Smooth muscle cell (in vitro differentiated cells): ENCODE measurements around the gene HTT. TPM values are rescaled to one million over a fixed set of nuclear protein-coding genes. Genes with fewer than 3 reads are reported as not detected.

Experiments
- DNase-seq: peaks from one replicate; lab custom pipeline; 2025; ENCODE audit not compliant: unreplicated experiment; lab: John Stamatoyannopoulos, UW
- H2AFZ ChIP-seq: fragments of 200-600 bp; sonication (generic); 2 replicates; pipeline ENCODE4 v1.6.0; 2016; ENCODE audit warnings: antibody characterized with exemption, low read depth, mild to moderate bottlenecking
- H3F3A ChIP-seq: fragments of 200-600 bp; sonication (generic); 2 replicates; pipeline ENCODE4 v1.6.0; 2017; ENCODE audit warnings: antibody characterized with exemption, low read depth
- H3K27ac ChIP-seq: fragments of 200-600 bp; sonication (generic); 2 replicates; pipeline ENCODE4 v1.5.1; 2016; ENCODE audit warnings: low read depth, mild to moderate bottlenecking
- H3K27me3 ChIP-seq: fragments of 200-600 bp; sonication (generic); 2 replicates; pipeline ENCODE4 v1.6.1; 2016; ENCODE audit warnings: low read depth, mild to moderate bottlenecking
- H3K36me3 ChIP-seq: fragments of 200-600 bp; sonication (generic); 2 replicates; pipeline ENCODE4 v1.5.1; 2016; ENCODE audit warnings: low read depth
- H3K4me1 ChIP-seq: fragments of 200-600 bp; sonication (generic); 2 replicates; pipeline ENCODE4 v1.5.1; 2016; ENCODE audit warnings: low read depth
- H3K4me2 ChIP-seq: fragments of 200-600 bp; sonication (generic); 2 replicates; pipeline ENCODE4 v1.6.0; 2016; ENCODE audit warnings: mild to moderate bottlenecking
- H3K4me3 ChIP-seq: fragments of 200-600 bp; sonication (generic); 2 replicates; pipeline ENCODE4 v1.5.1; 2016; ENCODE audit warnings: mild to moderate bottlenecking
- H3K79me2 ChIP-seq: fragments of 200-600 bp; sonication (generic); 2 replicates; pipeline ENCODE4 v1.6.0; 2016; ENCODE audit warnings: low read depth, mild to moderate bottlenecking
- H3K9ac ChIP-seq: fragments of 200-600 bp; sonication (generic); 2 replicates; pipeline ENCODE4 v1.6.0; 2016; ENCODE audit warnings: low read depth
- H3K9me3 ChIP-seq: fragments of 200-600 bp; sonication (generic); replicated peaks from 2 replicates; pipeline ENCODE4 v1.5.1; 2016; ENCODE audit warnings: low read depth
- H4K20me1 ChIP-seq: fragments of 200-600 bp; sonication (generic); 2 replicates; pipeline ENCODE4 v1.6.0; 2016; ENCODE audit warnings: low read depth
- CTCF ChIP-seq: fragments of 200-600 bp; sonication (generic); IDR thresholded peaks from 2 replicates; pipeline ENCODE4 v1.5.1; 2017; ENCODE audit warnings: borderline replicate concordance, mild to moderate bottlenecking, antibody characterized with exemption; ENCODE audit not compliant: insufficient read depth, poor library complexity, severe bottlenecking
- WGBS: methylation state at CpG from one replicate; pipeline ENCODE4 v1.1.7; 2016; ENCODE audit warnings: low lambda C conversion rate; 5-methylcytosine and 5-hydroxymethylcytosine counted together
- polyA plus RNA-seq: library from polyadenylated mRNA; unstranded; fragments of >200 nt; fragmentation: Nextera tagmentation; extraction: Ambion mirVana; gene quantifications from 2 replicates; pipeline ENCODE4 v1.2.1, GENCODE V29; 2016
- total RNA-seq: library from RNA; depleted of rRNA; stranded (reverse); fragments of >200 nt; gene quantifications from 2 replicates; pipeline ENCODE4 v1.2.3, GENCODE V29; 2014

The HTT gene
- total and polyA plus RNA-seq, 2 experiments from 2014 or later, result 7.1 to 16.4 TPM

DNA sequence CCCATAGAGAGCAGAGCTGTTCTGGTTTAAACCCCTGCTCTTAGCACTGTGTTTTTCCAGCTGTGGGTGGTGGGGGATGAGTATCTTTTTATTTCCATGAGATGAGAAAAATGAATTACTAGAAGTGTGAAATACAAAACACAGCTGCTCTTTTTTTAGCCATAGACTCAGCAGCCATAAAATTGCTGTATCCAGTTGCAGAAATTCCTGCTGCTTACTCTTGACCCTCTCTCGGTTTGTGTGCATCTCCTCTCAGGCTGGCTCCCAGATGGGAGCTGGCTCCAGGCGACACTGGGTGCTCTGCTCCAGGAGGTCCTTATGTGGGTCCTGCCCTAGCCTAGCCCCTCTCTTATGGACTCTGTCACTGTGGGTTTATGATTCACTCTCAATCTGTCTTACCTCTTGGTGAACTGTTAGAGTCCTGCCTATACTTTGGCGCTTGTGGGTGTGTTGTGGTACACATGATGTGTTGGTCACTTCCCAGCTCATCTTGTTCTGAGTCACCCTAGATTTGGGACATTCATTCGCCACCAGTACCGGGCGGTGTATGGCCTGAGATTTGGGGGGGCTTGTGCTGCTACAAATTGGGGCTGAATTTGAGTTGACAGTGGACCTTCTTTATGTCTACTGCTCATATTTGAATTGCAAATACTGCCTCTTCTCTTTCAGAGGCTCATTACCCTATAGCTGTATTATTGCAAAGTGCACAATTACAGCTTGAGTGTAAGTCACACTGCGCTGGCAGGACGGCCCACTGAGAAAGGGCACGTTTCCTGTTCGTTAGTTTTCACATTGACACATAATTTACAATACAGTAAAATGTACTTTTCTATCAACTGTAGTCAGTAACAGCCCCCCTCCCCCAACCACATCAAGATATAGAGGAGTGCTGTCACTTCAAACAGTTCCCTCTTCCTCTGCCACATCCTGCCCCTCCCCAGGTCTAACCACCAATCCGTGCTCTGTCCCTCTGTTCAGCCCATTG lies 127.5 kb downstream of the HTT start:
- H3K4me1 ChIP-seq, result peaks cover 4% of the 10 kb centered on the region
- H3K27me3 ChIP-seq, result no peaks in the 10 kb centered on the region
- no peak overlapping the region for H3K9ac ChIP-seq
- no peak overlapping the region for H3K27ac ChIP-seq
- 79% methylated on average over 11 of the region's 11 CpGs for whole genome bisulfite sequencing
- no peak overlapping the region for H3K4me2 ChIP-seq
- no peak overlapping the region for H3K4me3 ChIP-seq
- H2AFZ ChIP-seq, result no peak overlapping the region
- H3K79me2 ChIP-seq, result no peaks in the 10 kb centered on the region
- DNase-seq, result no peak
- H3K36me3 ChIP-seq, result peaks cover 8% of the 10 kb centered on the region
- TF ChIP-seq CTCF, result no peak
- peaks cover 12% of the 10 kb centered on the region for H3F3A ChIP-seq
- H4K20me1 ChIP-seq, result peaks cover 25% of the 10 kb centered on the region
- no peaks in the 10 kb centered on the region for H3K9me3 ChIP-seq

- Histone ChIP-seq H4K20me1 (peaks cover 17% of the 10 kb centered on the region), H3K27ac (peak overlapping the region; percentile 13), H3K4me1 (peaks cover 4% of the 10 kb centered on the region), H3K36me3 (peaks cover 17% of the 10 kb centered on the region), H3K9me3 (no peaks in the 10 kb centered on the region), H2AFZ (no peak overlapping the region), H3K79me2 (no peaks in the 10 kb centered on the region), H3K4me2 (no peak overlapping the region), H3K27me3 (no peaks in the 10 kb centered on the region), H3F3A (peaks cover 12% of the 10 kb centered on the region), H3K4me3 (no peak overlapping the region), H3K9ac (no peak overlapping the region)
- TF ChIP-seq CTCF, result no peak
- DNase-seq, result no peak
- 93% methylated on average over 22 of the region's 22 CpGs for WGBS
Measured at GRCh38 chr4:3202836-3203820, 128.6 kb downstream of the HTT start.

DNA sequence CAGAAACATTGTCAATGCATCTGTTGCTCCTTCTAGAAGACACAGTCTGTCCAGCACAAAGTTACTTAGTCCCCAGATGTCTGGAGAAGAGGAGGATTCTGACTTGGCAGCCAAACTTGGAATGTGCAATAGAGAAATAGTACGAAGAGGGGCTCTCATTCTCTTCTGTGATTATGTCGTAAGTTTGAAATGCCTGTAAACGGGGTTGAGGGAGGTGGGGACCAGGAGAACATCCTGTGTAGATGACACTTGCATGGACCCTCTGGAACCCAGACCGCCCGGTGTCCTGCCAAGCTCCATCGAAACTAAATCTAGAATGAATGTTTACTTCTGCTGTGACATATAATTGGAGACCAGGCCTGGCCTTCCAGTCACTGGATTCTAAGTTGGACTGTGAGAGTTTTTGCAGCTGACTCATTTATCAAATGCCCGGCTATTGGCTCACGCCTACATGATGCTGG lies 129.5 kb downstream of the HTT start:
- H2AFZ ChIP-seq, result no peak overlapping the region
- H3K27me3 ChIP-seq, result no peaks in the 10 kb centered on the region
- H3K4me1 ChIP-seq, result peaks cover 4% of the 10 kb centered on the region
- DNase-seq, result no peak
- no peaks in the 10 kb centered on the region for H3K9me3 ChIP-seq
- no peaks in the 10 kb centered on the region for H3K79me2 ChIP-seq
- no peak overlapping the region for H3K9ac ChIP-seq
- H3F3A ChIP-seq, result peaks cover 12% of the 10 kb centered on the region
- H4K20me1 ChIP-seq, result peaks cover 8% of the 10 kb centered on the region
- WGBS, result 66% methylated on average over 8 of the region's 8 CpGs
- no peak overlapping the region for H3K4me3 ChIP-seq
- H3K36me3 ChIP-seq, result peaks cover 17% of the 10 kb centered on the region
- TF ChIP-seq CTCF, result no peak
- H3K4me2 ChIP-seq, result no peak overlapping the region
- H3K27ac ChIP-seq, result peak overlapping the region; percentile 13
